ENCODE results near the gene B9D2.

The B9D2 gene

GRCh38 chr19:41353466-41354342 lies 10.2 kb downstream of the B9D2 start, which contains the start of gene TGFB1 (continued):
- TF ChIP-seq GFI1B (tag by site-specific recombination; IDR thresholded peaks at IDR 0.05), result no peak
- TF ChIP-seq ZBTB1 (tag by site-specific recombination; IDR thresholded peaks at IDR 0.05), result no peak
- peak; percentile 92 for TF ChIP-seq KLF9 (tag by site-specific recombination; IDR thresholded peaks at IDR 0.05; ENCODE audit: low read depth)
- 0 out of 2 replicates have a peak, but pooled peaks have one; percentile 77 for TF ChIP-seq ZNF660 (tag by site-specific recombination; IDR thresholded peaks at IDR 0.05)
- TF ChIP-seq, protein P1, sequence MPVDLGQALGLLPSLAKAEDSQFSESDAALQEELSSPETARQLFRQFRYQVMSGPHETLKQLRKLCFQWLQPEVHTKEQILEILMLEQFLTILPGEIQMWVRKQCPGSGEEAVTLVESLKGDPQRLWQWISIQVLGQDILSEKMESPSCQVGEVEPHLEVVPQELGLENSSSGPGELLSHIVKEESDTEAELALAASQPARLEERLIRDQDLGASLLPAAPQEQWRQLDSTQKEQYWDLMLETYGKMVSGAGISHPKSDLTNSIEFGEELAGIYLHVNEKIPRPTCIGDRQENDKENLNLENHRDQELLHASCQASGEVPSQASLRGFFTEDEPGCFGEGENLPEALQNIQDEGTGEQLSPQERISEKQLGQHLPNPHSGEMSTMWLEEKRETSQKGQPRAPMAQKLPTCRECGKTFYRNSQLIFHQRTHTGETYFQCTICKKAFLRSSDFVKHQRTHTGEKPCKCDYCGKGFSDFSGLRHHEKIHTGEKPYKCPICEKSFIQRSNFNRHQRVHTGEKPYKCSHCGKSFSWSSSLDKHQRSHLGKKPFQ (tag by site-specific recombination; IDR thresholded peaks at IDR 0.05), result no peak
- no peak for TF ChIP-seq ZNF560 (tag by site-specific recombination; IDR thresholded peaks at IDR 0.05; ENCODE audit: borderline replicate concordance)
- peak; percentile 67; the same call in 1 of the 2 replicates for TF ChIP-seq KLF7 (tag by site-specific recombination; IDR thresholded peaks at IDR 0.05; ENCODE audit: borderline replicate concordance)
- peak; percentile 50; the same call in 1 of the 2 replicates for TF ChIP-seq ZBTB17 (tag by site-specific recombination; IDR thresholded peaks at IDR 0.05)
- peak; percentile 77; the same call in 1 of the 2 replicates for TF ChIP-seq ZNF561 (tag by site-specific recombination; IDR thresholded peaks at IDR 0.05; ENCODE audit: borderline replicate concordance)
- peak; percentile 95 for TF ChIP-seq GLIS1 (tag by site-specific recombination; IDR thresholded peaks at IDR 0.05)
- TF ChIP-seq ZNF266 (tag by site-specific recombination; IDR thresholded peaks at IDR 0.05; ENCODE audit: low read depth), result no peak
- no peak for TF ChIP-seq ZNF658 (tag by site-specific recombination; IDR thresholded peaks at IDR 0.05)
- TF ChIP-seq ZNF121 (tag by site-specific recombination; IDR thresholded peaks at IDR 0.05), result no peak
- 0 out of 2 replicates have a peak, but pooled peaks have one; percentile 6 for TF ChIP-seq ZNF394 (tag by site-specific recombination; IDR thresholded peaks at IDR 0.05; ENCODE audit: borderline replicate concordance)
- peak; percentile 78 for TF ChIP-seq SP7 (tag by site-specific recombination; IDR thresholded peaks at IDR 0.05)
- peak; percentile 44 for TF ChIP-seq EGR2 (tag by site-specific recombination; IDR thresholded peaks at IDR 0.05; ENCODE audit: low read depth)
- peak; percentile 88 for TF ChIP-seq GLIS2 (tag by site-specific recombination; IDR thresholded peaks at IDR 0.05)
- peak; percentile 78 for TF ChIP-seq ZNF423 (tag by site-specific recombination; IDR thresholded peaks at IDR 0.05)
- TF ChIP-seq ZFHX2 (tag by site-specific recombination; conservative IDR thresholded peaks at IDR 0.05), result peak; percentile 92
- peak; percentile 89 for TF ChIP-seq ZNF341 (tag by site-specific recombination; IDR thresholded peaks at IDR 0.05; ENCODE audit: low read depth)
- TF ChIP-seq, protein P2, sequence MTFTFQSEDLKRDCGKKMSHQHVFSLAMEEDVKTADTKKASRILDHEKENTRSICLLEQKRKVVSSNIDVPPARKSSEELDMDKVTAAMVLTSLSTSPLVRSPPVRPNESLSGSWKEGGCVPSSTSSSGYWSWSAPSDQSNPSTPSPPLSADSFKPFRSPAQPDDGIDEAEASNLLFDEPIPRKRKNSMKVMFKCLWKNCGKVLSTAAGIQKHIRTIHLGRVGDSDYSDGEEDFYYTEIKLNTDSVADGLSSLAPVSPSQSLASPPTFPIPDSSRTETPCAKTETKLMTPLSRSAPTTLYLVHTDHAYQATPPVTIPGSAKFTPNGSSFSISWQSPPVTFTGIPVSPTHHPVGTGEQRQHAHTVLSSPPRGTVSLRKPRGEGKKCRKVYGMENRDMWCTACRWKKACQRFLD (tag by site-specific recombination; IDR thresholded peaks at IDR 0.05), result no peak
- peak; percentile 93 for TF ChIP-seq KLF1 (tag by site-specific recombination; IDR thresholded peaks at IDR 0.05)
- TF ChIP-seq SP2 (tag by site-specific recombination; IDR thresholded peaks at IDR 0.05), result peak; percentile 73
- peak; percentile 36; the same call in 1 of the 2 replicates for TF ChIP-seq ZFP69B (tag by site-specific recombination; IDR thresholded peaks at IDR 0.05)
- TF ChIP-seq ZNF223 (tag by site-specific recombination; IDR thresholded peaks at IDR 0.05), result no peak
- TF ChIP-seq PBX3 (CRISPR knock-in tag; IDR thresholded peaks at IDR 0.05), result 0 out of 2 replicates have a peak, but pooled peaks have one; percentile 20
- peak; percentile 96 for TF ChIP-seq SP3 (tag by site-specific recombination; IDR thresholded peaks at IDR 0.05)
- no peak; the same call in 1 of the 2 replicates for TF ChIP-seq ZNF843 (tag by site-specific recombination; IDR thresholded peaks at IDR 0.05)
- no peak; the same call in 1 of the 2 replicates for TF ChIP-seq ZEB2 (tag by site-specific recombination; IDR thresholded peaks at IDR 0.05)
- TF ChIP-seq KLF10 (tag by site-specific recombination; IDR thresholded peaks at IDR 0.05), result peak; percentile 75
- TF ChIP-seq KLF8 (tag by site-specific recombination; IDR thresholded peaks at IDR 0.05), result peak; percentile 51; the same call in 1 of the 2 replicates
- peak; percentile 43; the same call in 1 of the 2 replicates for TF ChIP-seq ZBTB8A (tag by site-specific recombination; IDR thresholded peaks at IDR 0.05)
- TF ChIP-seq ZNF202 (tag by site-specific recombination; IDR thresholded peaks at IDR 0.05; ENCODE audit: borderline replicate concordance), result no peak
- TF ChIP-seq ZNF76 (tag by site-specific recombination; IDR thresholded peaks at IDR 0.05; ENCODE audit: borderline replicate concordance, low read depth), result peak; percentile 36; the same call in 1 of the 2 replicates
- TF ChIP-seq ZNF239 (tag by site-specific recombination; IDR thresholded peaks at IDR 0.05), result no peak
- no peak for TF ChIP-seq ZNF501 (tag by site-specific recombination; IDR thresholded peaks at IDR 0.05)
- peak; percentile 69 for TF ChIP-seq ZIC2 (tag by site-specific recombination; IDR thresholded peaks at IDR 0.05)
